Vagina (tissue), 2 donors: Measurements from ENCODE around the gene MEIS1. TPM values are rescaled to one million over a fixed set of nuclear protein-coding genes. Genes with fewer than 3 reads are reported as not detected.

ENCODE experiments used
- DNase-seq, 2 donors: peaks; one replicate each; pipeline ENCODE4 v3.0.0-alpha.2; 2017; ENCODE audit errors: extremely low spot score in 2 of 2
- H3K27ac ChIP-seq: fragments of 200-600 bp; sonication (generic); one replicate; pipeline ENCODE4 v1.5.1; 2019
- H3K27me3 ChIP-seq: fragments of 200-600 bp; sonication (generic); one replicate; pipeline ENCODE4 v1.5.1; 2019
- H3K36me3 ChIP-seq, 2 donors: fragments of 200-600 bp; sonication (generic); one replicate each; pipeline ENCODE4 v1.5.1; 2017 to 2019
- H3K4me1 ChIP-seq: fragments of 200-600 bp; sonication (generic); one replicate; pipeline ENCODE4 v1.5.1; 2019
- H3K4me3 ChIP-seq, 2 donors: fragments of 200-600 bp; sonication (generic); 1 replicate in 1 of 2; 2 replicates in 1 of 2; pipeline ENCODE4 v1.5.1; 2016 to 2019
- H3K9me3 ChIP-seq: fragments of 200-600 bp; sonication (generic); one replicate; pipeline ENCODE4 v1.5.1; 2019
- POLR2A ChIP-seq, 2 donors: fragments of 450-650 bp; IDR thresholded peaks; one replicate each; pipeline ENCODE4 v1.6.1; 2017; ENCODE audit warnings: antibody characterized with exemption in 2 of 2, mild to moderate bottlenecking in 2 of 2, moderate library complexity in 2 of 2
- POLR2AphosphoS5 ChIP-seq, 2 donors: sonication (generic); formaldehyde crosslinking; IDR thresholded peaks; one replicate each; pipeline ENCODE4 v1.9.0; 2017; ENCODE audit warnings: antibody characterized with exemption in 2 of 2, mild to moderate bottlenecking in 2 of 2, low read depth in 1 of 2; ENCODE audit not compliant: insufficient read depth in 1 of 2
- intact Hi-C: fragments of 100-400 bp; cut with DNase I; formaldehyde crosslinking; loops from one replicate; pipeline ENCODE4 v1.15.1; 2023
- total RNA-seq: library from RNA; depleted of rRNA; stranded (reverse); fragments of >200 nt; gene quantifications from one replicate; pipeline ENCODE4 v1.2.3, GENCODE V29; 2016
- TF ChIP-seq, protein P1 (sequence below), 3 experiments: fragments of 450-650 bp in 2 of 3; fragments of 200-600 bp in 1 of 3; sonication (generic) in 1 of 3; IDR thresholded peaks; one replicate each; pipeline ENCODE4 v1.5.1; 2017 to 2019; ENCODE audit warnings: antibody characterized with exemption in 3 of 3, mild to moderate bottlenecking in 2 of 3, moderate library complexity in 2 of 3

The MEIS1 gene
- total RNA-seq, 1 donor from 2014 or later, result 80.5 TPM

DNA sequence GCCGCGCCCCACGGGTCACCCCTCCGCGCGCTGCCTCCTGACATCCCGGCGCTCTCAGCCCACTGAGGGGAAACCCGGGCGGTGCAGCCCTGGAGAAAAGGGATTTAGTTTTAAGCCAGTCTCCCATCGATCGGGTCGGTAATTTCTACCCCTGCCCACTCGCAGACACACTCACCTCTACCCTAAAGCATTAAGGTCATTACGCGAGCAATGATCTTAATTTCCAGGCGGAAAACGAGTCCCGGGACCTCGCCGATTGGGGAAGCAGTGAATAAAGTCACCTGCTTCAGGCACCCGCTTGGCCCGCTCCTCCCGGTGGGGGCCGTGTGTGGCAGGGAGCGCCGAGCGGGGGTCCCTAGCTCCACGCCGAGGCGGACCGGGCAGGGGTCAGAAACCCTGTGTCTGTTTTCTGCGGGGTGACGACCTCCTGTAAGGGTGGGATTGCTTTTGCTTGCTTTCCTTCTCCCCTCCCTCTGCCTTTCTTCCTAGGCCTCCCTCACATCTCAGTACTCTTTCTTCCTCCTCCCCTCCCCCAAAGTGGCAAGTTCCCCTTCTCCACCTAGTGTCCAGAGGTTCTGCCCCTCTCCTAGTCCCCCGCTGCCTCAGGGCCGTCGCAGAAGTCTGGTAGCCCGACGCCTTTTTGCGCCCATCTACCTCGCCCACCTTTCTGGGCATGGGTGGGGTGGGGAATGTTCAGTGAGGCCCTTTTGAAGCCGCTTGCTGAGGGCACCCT is 142.6 kb downstream of the MEIS1 start:
- Histone ChIP-seq H3K36me3 (peaks cover 0 to under 1% of the 10 kb centered on the region in 2 donors), H3K27ac (peak overlapping the region; percentile 95), H3K9me3 (no peaks in the 10 kb centered on the region), H3K4me1 (peaks cover 17% of the 10 kb centered on the region), H3K27me3 (no peaks in the 10 kb centered on the region), H3K4me3 (peak overlapping the region; percentile 53 to 80)
- DNase-seq, result no peak
- TF ChIP-seq POLR2AphosphoS5 (IDR thresholded peaks at IDR 0.05; ENCODE audit: insufficient read depth in 1 of 2, low read depth in 1 of 2), result peak in 1 of 2 donors; percentile 57
- TF ChIP-seq, protein P1, sequence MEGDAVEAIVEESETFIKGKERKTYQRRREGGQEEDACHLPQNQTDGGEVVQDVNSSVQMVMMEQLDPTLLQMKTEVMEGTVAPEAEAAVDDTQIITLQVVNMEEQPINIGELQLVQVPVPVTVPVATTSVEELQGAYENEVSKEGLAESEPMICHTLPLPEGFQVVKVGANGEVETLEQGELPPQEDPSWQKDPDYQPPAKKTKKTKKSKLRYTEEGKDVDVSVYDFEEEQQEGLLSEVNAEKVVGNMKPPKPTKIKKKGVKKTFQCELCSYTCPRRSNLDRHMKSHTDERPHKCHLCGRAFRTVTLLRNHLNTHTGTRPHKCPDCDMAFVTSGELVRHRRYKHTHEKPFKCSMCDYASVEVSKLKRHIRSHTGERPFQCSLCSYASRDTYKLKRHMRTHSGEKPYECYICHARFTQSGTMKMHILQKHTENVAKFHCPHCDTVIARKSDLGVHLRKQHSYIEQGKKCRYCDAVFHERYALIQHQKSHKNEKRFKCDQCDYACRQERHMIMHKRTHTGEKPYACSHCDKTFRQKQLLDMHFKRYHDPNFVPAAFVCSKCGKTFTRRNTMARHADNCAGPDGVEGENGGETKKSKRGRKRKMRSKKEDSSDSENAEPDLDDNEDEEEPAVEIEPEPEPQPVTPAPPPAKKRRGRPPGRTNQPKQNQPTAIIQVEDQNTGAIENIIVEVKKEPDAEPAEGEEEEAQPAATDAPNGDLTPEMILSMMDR (IDR thresholded peaks at IDR 0.05), result no peak
- intact Hi-C loops, result loop anchor here (2.0 to 5.0 kb wide), 4 partner anchors 115 to 1075 kb away; no protein-coding TSS in a partner anchor

GRCh38 chr2:66578054-66578686 is 143.2 kb downstream of the MEIS1 start:
- TF ChIP-seq POLR2A (IDR thresholded peaks at IDR 0.05) (no peak), POLR2AphosphoS5 (IDR thresholded peaks at IDR 0.05; ENCODE audit: insufficient read depth in 1 of 2, low read depth in 1 of 2) (peak in 1 of 2 donors; percentile 26)
- Histone ChIP-seq H3K9me3 (no peaks in the 10 kb centered on the region), H3K4me1 (peaks cover 16% of the 10 kb centered on the region), H3K4me3 (peak overlapping the region; percentile 53 to 80), H3K36me3 (no peaks in the 10 kb centered on the region), H3K27ac (peak overlapping the region; percentile 95), H3K27me3 (no peaks in the 10 kb centered on the region)
- intact Hi-C loops, result loop anchor here (2.0 to 5.0 kb wide), 3 partner anchors 137 to 1074 kb away; no protein-coding TSS in a partner anchor
- no peak for DNase-seq

DNA sequence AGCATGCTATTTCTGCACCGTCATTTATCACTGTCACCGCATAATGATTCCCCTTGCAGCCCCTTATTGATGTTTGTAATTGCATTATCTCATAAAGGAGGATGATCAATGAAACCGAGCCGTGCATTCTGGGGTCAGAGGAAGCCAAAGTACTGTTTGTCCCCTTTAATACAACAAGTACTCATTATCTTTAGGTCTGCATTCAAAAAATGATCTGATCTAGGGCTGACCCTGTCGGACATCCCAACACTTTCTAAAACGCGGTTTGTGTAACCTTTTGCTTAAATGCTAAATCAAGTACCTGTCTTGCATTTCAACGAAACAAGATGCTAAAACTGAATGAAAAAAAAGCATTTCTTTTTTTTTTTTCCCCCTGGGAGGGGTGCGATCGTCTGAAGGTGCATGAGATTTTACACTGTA is 143.8 kb downstream of the MEIS1 start:
- TF ChIP-seq POLR2AphosphoS5 (IDR thresholded peaks at IDR 0.05; ENCODE audit: insufficient read depth in 1 of 2, low read depth in 1 of 2) (no peak), POLR2A (IDR thresholded peaks at IDR 0.05) (no peak)
- TF ChIP-seq, protein P1 (IDR thresholded peaks at IDR 0.05), result no peak

DNA sequence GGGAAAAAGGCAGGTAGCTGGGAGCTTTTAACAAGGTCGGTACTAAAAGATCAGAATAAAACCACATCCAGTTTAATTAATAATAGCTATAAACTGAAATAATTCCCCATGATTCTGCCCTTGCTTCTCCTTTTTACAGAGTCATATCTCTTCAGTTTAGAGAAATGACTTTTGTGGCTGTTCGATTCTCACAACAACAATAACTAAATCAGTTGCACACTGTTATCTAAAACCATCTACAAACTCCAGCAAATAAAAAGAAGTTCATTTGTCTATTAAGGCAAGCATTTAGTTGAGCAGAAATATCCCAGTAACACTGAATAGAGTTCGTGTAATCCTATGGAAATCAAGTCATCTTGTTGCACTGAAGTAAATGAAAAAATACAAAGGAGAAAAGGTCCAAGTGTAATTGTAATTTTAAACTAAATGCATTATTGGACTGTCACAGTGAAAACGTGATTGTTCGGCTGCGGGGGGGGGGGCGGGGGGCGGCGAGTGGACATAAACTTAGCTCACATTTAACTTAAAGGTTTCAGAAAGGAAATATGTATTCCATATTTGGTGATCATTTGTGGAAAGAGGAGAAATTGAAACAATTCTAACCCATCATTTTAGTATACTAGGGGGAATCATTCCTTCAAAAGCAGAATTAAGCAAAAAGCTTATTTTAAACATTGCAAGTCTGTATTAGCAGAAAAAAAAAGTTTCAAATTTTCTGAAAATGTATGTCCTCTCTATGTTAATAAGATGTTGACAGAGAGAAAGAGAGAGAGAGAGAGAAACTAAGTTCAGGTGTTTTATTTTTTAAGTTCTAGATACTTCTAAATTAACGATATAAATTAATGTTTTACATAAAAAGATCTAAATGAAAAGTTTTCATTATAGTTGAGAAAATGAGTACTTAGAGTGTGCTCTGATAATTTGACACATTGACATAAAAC is 144.5 kb downstream of the MEIS1 start:
- Histone ChIP-seq H3K27me3 (no peaks in the 10 kb centered on the region), H3K9me3 (no peaks in the 10 kb centered on the region), H3K4me1 (peaks cover 6% of the 10 kb centered on the region), H3K36me3 (no peaks in the 10 kb centered on the region), H3K4me3 (peak overlapping the region; percentile 53 to 80), H3K27ac (peak overlapping the region; percentile 95)
- no peak for DNase-seq
- TF ChIP-seq, protein P1 (IDR thresholded peaks at IDR 0.05), result no peak
- TF ChIP-seq POLR2AphosphoS5 (IDR thresholded peaks at IDR 0.05; ENCODE audit: insufficient read depth in 1 of 2, low read depth in 1 of 2) (no peak), POLR2A (IDR thresholded peaks at IDR 0.05) (no peak)
- intact Hi-C loops, result loop anchor here (2.0 to 10.0 kb wide), 4 partner anchors 139 to 1073 kb away; no protein-coding TSS in a partner anchor

More for the DNA sequence above, 143.8 kb downstream of the MEIS1 start:
- H3K27ac ChIP-seq, result peak overlapping the region; percentile 95
- no peaks in the 10 kb centered on the region for H3K9me3 ChIP-seq
- no peak for DNase-seq
- H3K36me3 ChIP-seq, result no peaks in the 10 kb centered on the region
- peak overlapping the region; percentile 53 to 80 for H3K4me3 ChIP-seq
- intact Hi-C loops, result loop anchor here (2.0 to 5.0 kb wide), 3 partner anchors 138 to 1074 kb away; no protein-coding TSS in a partner anchor
- no peaks in the 10 kb centered on the region for H3K27me3 ChIP-seq
- H3K4me1 ChIP-seq, result peaks cover 10% of the 10 kb centered on the region
